NCI-H69 (cell line): Measurements from ENCODE around the gene IL31RA.

Experiments
- DNase-seq: peaks from one replicate; lab custom pipeline; 2025; lab: John Stamatoyannopoulos, UW

Gene IL31RA

GRCh38 chr5:55860288-55860687 lies 9.1 kb downstream of the IL31RA start:
- no peak for DNase-seq

GRCh38 chr5:55860709-55861108 lies 9.6 kb downstream of the IL31RA start:
- DNase-seq, result no peak

DNA sequence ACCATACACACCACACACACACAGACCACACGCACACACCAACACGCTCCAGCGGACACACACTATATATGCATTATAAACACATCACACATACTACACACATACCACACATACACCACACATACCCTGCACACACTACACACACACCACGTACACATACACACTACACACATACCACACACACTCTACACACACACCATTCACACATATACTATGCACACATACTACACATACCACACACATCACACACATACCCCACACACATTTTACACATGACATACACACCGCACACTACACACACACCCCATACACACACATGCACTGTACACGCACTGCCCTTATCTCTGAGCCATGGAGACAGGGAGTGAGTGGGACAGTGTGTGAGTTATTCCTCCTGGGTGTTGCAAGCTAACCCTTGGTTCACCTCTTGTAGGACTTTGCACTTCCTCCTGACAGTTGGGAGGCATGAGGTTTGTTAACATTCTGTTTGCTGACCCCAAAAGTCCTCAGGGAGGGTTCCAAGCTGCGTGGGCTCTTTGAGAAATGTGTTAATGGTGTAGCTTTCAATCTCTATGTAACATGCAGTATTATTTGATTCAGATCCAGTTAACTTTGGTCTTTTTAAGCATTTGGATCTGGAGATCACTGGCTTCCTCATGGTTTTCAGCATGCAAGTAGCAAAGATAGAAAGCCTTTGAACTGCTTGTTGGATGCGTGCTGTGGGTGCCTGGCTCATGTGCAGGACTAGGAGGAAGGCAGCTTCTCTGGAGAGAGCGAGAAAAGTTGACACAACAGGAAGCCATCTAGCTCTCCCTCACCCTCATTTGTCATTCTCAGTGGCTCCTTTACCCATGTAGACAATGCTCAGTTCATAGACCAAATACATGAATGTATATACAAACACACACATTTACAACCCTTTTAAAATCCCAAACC lies 13.7 kb downstream of the IL31RA start:
- no peak for DNase-seq

DNA sequence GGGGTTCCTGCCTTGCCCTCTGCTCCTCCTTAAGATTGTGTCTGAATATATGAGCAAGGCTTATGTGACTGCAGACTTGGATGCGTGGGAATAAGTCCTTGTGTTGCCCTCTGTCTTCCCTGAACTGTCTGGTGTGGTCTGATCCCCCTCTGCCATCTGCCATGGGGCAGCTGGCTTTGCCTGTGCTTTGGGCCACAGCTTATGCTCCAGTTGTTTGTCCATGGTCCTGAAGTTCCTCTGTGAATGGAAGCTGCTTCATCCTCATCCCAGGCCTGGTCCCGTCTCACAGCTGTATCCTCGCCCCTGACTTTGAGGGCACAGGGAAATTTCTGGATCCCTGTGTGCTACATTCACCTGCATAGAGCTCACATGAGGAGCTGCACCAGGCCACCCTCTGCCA lies 14.7 kb downstream of the IL31RA start:
- DNase-seq, result no peak

- DNase-seq, result no peak
These were observed 15.3 kb downstream of the IL31RA start for GRCh38 chr5:55866485-55866884.

GRCh38 chr5:55866934-55867333 lies 15.8 kb downstream of the IL31RA start:
- no peak for DNase-seq

DNA sequence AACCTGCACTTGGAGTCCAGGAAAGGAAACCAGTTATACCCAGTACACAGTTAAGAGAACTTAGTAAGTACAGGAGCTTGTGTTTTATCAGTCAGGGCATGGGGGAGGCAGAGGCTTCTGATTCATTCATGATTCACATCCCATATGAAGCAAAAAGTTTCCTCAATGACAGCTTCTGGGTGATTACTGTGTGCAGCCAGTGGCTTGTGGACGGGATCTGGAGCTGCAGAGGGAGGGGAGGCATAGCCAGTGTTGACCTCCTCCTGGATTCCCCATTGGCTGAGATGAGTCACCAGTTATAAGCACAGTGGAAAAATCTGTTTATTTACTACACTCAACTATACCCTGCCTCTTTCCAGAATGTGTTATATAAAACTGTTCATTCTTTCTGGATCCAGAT lies 17.7 kb downstream of the IL31RA start:
- DNase-seq, result no peak

DNA sequence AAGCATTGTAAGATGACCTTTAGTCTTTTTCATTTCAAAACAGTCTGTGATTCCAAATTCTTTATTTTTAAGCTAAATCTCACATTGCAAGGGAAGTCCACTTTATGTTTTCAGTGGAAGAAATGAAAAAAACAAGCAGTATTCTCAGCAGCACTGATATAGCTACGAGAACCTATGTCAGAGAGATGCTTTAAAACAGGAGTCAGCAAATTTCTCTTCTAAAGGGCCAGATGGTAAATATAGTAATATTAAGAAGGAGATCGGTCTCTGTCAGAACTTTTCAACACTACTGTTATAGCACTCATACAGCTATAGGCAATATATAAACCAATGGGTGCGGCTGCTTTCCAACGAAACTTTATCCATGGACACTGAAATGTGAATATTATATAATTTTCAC lies 18.7 kb downstream of the IL31RA start:
- DNase-seq, result no peak

- no peak for DNase-seq
These were observed 22.1 kb downstream of the IL31RA start for GRCh38 chr5:55873234-55873633.

DNA sequence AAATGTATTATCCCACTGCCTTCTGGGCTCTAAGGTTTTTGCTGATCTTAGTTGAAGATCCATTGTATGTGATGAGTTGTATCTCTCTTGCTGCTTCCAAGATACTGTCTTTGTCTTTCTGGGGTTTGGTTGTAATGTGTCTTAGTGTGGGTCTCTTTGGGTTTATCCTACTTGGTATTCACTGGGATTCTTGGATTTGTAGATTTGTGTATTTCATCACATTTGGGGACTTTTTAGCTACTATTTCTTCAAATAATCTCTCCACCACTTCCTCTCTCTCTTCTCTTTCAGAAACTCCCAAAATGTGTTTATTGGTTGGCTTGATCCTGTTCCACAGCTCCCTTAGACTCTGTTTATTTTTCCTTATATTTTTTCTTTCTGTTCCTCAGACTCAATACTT lies 26.5 kb downstream of the IL31RA start:
- DNase-seq, result no peak

GRCh38 chr5:55880453-55880852 lies 29.3 kb downstream of the IL31RA start:
- DNase-seq, result no peak

DNA sequence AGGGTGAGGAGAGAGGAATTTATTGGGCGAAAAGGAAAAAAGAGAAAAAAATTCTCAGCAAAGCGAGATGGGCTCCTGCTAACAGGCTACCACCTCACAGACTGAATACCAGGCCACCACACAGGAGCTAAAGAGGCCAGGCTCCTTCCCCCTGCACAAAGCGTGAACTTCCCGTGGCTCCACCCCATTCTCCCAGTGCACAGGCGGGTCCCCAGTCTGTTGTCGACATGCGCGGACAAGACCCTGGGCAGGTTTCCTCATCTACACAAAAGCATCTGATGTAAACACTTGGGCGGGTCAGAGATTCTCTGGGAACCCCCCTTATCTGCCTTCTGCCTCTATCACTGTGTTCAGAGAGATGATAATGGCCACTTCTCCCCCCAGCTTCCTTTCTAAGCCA lies 34.2 kb downstream of the IL31RA start:
- no peak for DNase-seq

DNA sequence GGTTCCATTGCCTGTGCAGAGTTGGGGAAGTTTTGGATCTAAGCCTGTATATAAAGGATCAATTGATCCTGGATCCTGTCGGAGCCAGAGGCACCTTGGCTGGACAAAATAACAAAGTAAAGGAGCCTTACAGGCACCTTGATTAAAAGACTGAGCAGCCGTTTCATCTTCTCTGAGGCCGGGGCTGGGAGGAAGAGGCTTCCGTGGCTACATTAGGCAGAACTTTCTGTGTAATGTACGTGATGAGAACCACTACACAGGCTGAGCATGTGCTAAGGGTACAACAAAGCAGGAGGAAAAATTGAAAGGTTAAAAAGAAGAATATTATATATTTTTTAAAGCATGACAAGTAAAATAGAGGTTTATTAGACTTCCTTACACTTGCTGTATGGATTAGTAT lies 37.0 kb downstream of the IL31RA start:
- DNase-seq, result no peak

DNA sequence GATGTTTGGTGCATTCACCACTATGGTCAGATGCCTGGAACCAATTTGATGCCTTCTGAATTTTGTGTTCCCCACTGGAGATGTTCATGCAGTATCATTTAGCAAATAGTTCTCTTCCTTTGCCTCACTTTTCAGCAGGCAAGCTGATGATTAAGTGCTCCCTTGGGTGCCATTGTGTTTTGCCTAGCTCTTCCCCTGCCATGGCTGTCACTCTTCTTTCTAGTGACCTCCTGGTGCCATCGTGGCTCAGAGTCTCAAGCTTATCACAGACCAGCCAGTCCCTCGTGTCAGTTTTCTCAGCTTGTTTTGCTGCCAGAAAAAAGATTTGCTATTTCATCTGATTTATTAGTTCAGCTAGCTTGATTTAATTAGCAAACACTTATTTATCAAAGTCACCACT lies 41.3 kb downstream of the IL31RA start:
- no peak for DNase-seq

DNA sequence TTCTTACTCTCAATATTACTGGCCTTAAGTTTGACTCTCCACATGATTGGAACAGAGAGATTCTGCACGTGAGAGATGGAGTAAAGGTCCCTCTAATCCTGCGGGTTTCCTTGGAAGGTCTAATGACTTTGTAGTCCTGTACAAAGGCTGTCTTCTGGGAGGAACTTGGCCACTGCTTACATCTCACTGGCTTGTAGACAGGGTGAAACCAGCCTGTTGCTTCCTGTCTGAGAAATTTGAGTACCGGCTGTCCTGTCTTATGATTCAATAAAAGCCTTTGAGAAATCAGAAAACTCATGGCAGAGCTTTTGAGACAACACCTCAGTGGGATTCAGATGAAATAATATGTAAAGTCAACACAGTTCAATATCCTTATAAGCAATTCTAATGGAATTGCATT lies 43.0 kb downstream of the IL31RA start:
- DNase-seq, result no peak

DNA sequence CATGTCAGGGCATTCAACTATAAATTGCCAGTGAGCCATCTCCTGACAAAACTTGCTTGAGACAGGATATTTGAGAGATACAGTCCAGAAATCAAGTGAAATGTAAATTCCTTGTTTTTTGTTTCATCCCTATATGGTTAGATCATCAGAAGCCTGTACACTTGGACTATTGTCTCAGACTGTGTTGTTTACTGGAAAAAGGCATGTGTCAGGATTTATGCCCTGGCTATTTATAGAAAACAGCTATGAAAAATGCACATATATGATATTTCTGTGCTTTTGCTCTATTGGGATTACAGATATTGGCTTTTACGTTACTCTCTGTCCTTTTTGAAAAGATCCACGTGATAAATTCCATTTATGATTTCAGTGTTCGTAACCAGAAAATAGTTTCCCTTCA lies 44.2 kb downstream of the IL31RA start:
- DNase-seq, result no peak

GRCh38 chr5:55896238-55896637 lies 45.1 kb downstream of the IL31RA start:
- DNase-seq, result no peak

DNA sequence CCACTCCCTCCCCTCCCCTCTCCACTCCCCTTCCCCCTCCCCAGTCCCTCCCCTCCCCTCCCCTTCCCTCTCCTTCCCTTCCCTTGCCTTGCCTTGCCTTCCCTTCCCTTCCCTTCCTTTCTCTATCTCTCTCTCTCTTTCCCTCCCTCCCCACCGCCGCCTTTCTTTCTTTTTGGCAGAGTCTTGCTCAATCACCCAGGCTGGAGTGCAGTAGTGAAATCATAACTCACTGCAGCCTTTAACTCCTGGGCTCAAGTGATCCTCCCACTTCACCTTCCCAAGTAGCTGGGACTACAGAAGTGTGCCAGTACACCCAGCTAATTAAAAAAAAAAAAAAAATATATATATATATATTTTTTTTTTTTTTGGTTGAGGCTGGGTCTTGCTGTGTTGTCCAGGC lies 45.5 kb downstream of the IL31RA start:
- DNase-seq, result no peak

DNA sequence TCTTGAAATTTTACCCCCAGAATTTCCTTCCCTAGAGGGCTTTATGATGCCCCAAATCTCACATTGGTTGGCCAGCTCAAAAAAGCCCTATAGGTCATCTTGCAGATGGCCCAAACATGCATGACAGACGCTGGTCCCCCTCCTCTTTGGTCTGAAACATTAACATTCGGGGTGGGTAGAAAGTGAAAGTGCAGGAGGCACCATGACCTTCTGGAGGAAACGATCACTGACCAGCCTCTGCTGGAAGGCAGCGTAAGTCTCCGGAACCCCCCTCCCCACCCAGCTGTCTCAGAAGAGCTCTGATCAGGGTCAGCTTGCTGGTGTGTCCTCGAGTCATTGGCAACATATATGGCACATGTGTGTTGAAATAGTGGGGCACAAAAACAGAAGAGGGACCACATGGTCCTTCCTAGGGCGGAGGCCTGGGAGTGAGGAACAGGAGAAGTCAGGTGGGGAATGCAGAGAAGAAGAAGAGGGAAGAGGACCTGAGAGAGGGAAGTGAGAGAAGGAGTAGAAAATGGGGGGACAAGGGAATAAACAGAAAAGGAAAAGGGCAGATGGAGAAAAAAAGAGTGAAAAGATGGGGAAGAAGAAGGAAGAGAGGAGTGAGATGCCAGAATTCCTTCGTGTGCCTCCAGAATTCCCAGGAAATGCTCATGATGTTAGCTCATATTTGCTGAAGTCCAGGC lies 46.2 kb downstream of the IL31RA start:
- DNase-seq, result no peak

DNA sequence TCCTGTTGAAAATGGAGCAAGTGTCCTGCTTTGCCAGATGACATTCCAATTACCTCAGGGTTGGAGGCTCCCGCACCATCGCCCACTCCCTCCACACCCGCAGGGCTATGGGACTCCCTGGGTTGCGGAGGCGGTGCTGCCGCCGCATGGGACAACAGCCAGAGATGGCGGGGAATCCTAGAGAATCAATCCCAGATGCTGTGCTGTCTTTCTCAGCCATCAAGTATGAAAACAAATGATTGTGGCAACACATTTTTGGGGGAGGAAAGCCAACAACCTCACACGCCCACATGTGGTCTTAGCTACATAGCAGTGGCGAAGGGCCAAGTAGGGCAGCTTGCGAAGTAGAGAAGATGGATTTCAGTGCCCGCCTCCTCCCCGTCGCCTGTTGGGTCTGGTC lies 46.7 kb downstream of the IL31RA start:
- DNase-seq, result peak; percentile 16

DNA sequence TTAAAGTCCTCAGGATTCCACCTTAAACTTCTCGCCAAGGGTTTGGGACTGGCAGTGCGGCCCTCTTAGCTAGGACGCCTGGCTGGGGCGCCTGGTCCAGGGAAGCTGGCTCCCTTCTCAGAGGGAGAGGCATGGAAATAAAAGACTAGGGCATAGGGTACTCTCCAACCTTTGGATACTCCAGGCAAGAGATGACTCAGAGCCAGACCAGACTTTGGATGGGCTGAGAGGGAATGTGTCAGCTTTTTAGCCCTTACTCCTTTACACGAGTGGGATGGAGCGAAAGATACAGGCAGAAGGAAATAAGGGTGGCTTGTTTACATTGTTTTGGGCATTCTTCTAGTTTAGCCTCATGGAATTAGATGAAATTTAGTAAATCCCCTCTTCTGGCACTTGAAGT lies 48.2 kb downstream of the IL31RA start:
- no peak for DNase-seq

DNA sequence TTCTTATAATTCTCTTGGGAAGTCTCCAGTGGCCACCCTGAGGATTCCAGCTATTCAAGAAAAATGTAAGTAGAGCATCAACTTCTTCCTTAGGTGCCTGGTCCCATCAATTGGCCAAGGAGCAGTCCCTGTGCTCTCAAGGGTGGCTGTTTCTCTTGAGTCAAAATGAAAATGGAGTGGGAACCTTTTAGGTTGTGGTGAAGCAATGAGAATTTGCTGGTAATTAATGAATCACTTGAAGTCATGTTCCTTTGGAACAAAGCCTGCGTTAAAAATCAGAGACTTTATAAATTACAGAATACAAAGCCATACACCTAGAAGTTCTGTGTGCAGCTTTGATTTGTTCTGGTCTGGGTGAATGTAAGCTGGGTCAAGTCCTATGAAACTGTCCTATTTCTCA lies 48.9 kb downstream of the IL31RA start:
- no peak for DNase-seq

DNA sequence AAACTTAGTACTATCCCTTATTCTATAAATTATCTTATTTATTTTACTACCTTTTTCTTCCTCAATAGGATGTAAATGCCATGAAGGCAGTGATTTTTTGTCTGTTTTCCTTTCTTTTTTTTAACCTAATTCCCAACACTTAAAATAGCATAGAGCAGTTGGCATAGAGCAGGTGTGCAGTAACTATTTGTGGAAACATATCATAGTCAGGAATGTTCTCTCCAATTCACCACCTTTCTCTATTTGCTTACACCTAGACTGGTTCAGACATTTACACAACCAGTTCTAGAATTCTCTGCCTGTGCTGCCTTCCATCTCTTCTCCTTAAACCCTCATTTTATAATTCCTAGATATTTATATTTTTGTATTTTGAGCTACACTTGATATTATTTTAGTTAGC lies 49.6 kb downstream of the IL31RA start:
- no peak for DNase-seq

GRCh38 chr5:55902696-55903095 lies 51.5 kb downstream of the IL31RA start:
- no peak for DNase-seq
